ENCODE results near the gene OGFOD3.

The OGFOD3 gene

DNA sequence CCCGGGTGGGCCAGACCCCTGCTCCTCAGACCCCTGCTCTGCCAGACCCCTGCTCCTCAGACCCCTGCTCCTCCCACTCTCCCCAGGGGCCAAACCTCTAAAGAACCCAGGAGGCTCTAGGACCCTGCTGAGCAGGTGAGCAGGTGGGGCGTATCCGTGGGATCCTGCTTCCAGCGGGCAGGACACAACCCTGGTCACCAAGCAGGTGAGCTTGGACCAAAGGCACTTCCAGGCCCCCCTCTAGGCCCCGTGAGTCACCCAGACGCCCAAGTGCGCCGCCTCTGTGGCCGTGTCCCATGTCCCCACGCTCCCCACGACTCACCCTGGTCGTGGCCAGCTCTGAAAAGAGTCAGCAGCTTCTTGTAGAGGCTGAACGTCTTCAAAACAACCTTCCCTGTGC is 27.2 kb upstream of the OGFOD3 start:
- no peak for DNase-seq (ENCODE audit: low read depth)
- TF ChIP-seq CTCF (IDR thresholded peaks at IDR 0.05; ENCODE audit: insufficient read depth, low read depth, low read length, missing control alignments) = no peak
- H3K4me3 ChIP-seq (ENCODE audit: low read length) = no peak overlapping the region

DNA sequence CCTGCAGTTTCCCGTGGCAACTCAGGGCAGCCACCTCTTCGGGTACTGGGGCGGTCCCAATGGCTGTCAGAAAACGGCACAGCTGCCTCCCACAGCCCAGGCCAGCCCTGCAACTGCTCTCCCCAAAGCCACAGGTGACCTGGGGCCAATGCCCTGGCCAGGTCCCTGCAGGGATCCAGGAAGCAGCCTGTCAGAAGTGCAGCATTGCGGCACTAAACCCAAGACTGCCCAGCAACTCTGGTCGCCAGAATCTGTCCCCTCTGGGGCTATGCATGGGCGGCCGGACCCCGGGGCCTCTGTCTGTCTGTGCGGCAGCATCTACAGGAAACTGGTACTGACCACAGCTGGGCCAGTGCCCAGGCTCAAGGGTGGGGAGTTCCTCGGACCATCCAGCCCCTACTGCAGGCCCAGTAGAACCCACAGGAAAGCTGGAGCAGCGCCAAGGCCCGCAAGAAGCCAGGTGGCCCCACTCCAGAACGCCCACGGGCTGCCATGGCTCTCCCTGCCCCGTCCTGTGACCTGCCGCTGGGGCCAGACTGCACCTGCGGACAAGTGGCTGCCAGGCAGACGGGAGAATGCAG is 26.6 kb upstream of the OGFOD3 start:
- no peak for TF ChIP-seq CTCF (IDR thresholded peaks at IDR 0.05; ENCODE audit: insufficient read depth, low read depth, low read length, missing control alignments)
- DNase-seq (ENCODE audit: low read depth) = no peak
- H3K4me3 ChIP-seq (ENCODE audit: low read length) = no peak overlapping the region

GRCh38 chr17:82444284-82444893 is 26.0 kb upstream of the OGFOD3 start:
- no peak for DNase-seq (ENCODE audit: low read depth)
- no peak overlapping the region for H3K4me3 ChIP-seq (ENCODE audit: low read length)
- no peak for TF ChIP-seq CTCF (IDR thresholded peaks at IDR 0.05; ENCODE audit: insufficient read depth, low read depth, low read length, missing control alignments)

- DNase-seq (ENCODE audit: low read depth) = no peak
- no peak overlapping the region for H3K4me3 ChIP-seq (ENCODE audit: low read length)
- TF ChIP-seq CTCF (IDR thresholded peaks at IDR 0.05; ENCODE audit: insufficient read depth, low read depth, low read length, missing control alignments) = no peak
Measured at GRCh38 chr17:82443465-82444283, 25.3 kb upstream of the OGFOD3 start.

- H3K4me3 ChIP-seq (ENCODE audit: low read length) = no peak overlapping the region
- no peak for TF ChIP-seq CTCF (IDR thresholded peaks at IDR 0.05; ENCODE audit: insufficient read depth, low read depth, low read length, missing control alignments)
- DNase-seq (ENCODE audit: low read depth) = no peak
Measured at GRCh38 chr17:82442643-82443464, 24.5 kb upstream of the OGFOD3 start.

DNA sequence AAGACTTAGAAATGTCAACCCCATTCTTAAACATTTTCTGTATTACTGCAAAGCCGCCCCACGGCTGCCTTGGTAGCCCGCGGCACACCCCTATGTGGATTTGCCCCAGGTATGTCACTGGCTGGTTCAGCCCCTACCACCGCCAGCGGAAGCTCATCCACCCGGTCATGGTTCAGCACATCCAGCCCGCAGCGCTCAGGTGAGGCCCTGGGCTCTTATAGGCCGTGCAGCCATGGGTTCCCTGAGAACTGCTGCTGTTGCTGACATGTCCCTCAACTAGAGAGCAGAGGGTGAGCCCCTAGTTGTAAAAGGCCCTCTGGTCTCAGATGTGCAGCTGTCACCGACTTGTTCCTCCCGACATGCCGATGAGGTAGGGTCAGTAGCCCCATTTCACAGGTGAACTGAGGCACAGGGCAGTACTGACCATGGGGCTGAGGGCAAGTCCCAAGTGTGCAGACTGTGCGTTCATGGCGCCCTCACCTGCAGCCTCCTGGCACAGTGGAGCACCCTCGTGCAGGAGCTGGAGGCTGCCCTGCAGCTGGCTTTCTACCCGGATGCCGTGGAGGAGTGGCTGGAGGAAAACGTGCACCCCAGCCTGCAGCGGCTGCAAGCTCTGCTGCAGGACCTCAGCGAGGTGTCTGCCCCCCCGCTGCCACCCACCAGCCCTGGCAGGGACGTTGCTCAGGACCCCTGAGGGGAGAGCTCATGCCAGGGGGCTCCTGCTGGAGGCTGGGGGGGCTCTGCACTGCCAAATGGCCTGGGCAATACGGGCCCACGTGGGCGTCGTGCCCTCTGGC is 23.5 kb upstream of the OGFOD3 start:
- no peak for DNase-seq (ENCODE audit: low read depth)
- H3K4me3 ChIP-seq (ENCODE audit: low read length) = no peak overlapping the region

More for the DNA sequence above, 23.5 kb upstream of the OGFOD3 start:
- no peak for TF ChIP-seq CTCF (IDR thresholded peaks at IDR 0.05; ENCODE audit: insufficient read depth, low read depth, low read length, missing control alignments)
